SU-DHL-6 (cell line): Measurements from ENCODE around the gene GALNT17.

Experiments used
- CTCF ChIP-seq: fragments of 200-600 bp; sonication (generic); IDR thresholded peaks from one replicate; pipeline ENCODE4 v1.5.1; 2017; ENCODE audit warnings: antibody characterized with exemption, mild to moderate bottlenecking, low read length, moderate library complexity; ENCODE audit not compliant: insufficient read depth, poor library complexity, severe bottlenecking
- EZH2phosphoT487 ChIP-seq: fragments of 200-600 bp; sonication (generic), shearing (Covaris generic); conservative IDR thresholded peaks from 2 replicates; pipeline ENCODE4 v1.6.1; 2018; ENCODE audit warnings: mild to moderate bottlenecking, antibody characterized with exemption, low read length, moderate library complexity, mixed read lengths

GRCh38 chr7:71488308-71488707 lies 356.4 kb downstream of the GALNT17 start:
- no peak for TF ChIP-seq CTCF
- TF ChIP-seq EZH2phosphoT487: no peak
